Neural crest cell (in vitro differentiated cells): Measurements from ENCODE around the gene ACTRT2. TPM values are rescaled to one million over a fixed set of nuclear protein-coding genes. Genes with fewer than 3 reads are reported as not detected.

Experiments
- DNase-seq: peaks from one replicate; pipeline ENCODE4 v3.0.0; 2021; ENCODE audit warnings: low read depth, mixed read lengths, low spot score
- H3K27ac Mint-ChIP-seq: one replicate; pipeline ENCODE4 v1.8.0; 2021; ENCODE audit warnings: mild to moderate bottlenecking, mixed read lengths; ENCODE audit not compliant: unreplicated experiment
- H3K27me3 Mint-ChIP-seq: 2 replicates; pipeline ENCODE4 v1.8.0; 2021; ENCODE audit warnings: low read depth, mild to moderate bottlenecking, mixed read lengths
- H3K36me3 Mint-ChIP-seq: 2 replicates; pipeline ENCODE4 v1.8.0; 2021; ENCODE audit warnings: low read depth, mild to moderate bottlenecking, mixed read lengths
- H3K4me1 Mint-ChIP-seq: 2 replicates; pipeline ENCODE4 v1.8.0; 2021; ENCODE audit warnings: mixed read lengths
- H3K4me3 Mint-ChIP-seq: one replicate; pipeline ENCODE4 v1.8.0; 2021; ENCODE audit warnings: mild to moderate bottlenecking, mixed read lengths
- H3K9me3 Mint-ChIP-seq: 2 replicates; pipeline ENCODE4 v1.8.0; 2021; ENCODE audit warnings: mixed read lengths
- CTCF ChIP-seq: fragments of 200-600 bp; sonication (generic); conservative IDR thresholded peaks from 2 replicates; pipeline ENCODE4 v1.5.0; 2021; ENCODE audit warnings: antibody characterized with exemption, mild to moderate bottlenecking
- total RNA-seq: library from RNA; stranded (reverse); gene quantifications from 2 replicates; pipeline ENCODE4 v1.2.1, GENCODE V29; 2021

The ACTRT2 gene
- total RNA-seq, 1 donor from 2014 or later = not detected

- no peak for DNase-seq
- no peaks in the 10 kb centered on the region for H3K27me3 Mint-ChIP-seq
- TF ChIP-seq CTCF = no peak
- no peak overlapping the region for H3K27ac Mint-ChIP-seq
- no peak overlapping the region for H3K4me3 Mint-ChIP-seq
- no peaks in the 10 kb centered on the region for H3K9me3 Mint-ChIP-seq
- H3K4me1 Mint-ChIP-seq = no peaks in the 10 kb centered on the region
- H3K36me3 Mint-ChIP-seq = no peaks in the 10 kb centered on the region
Measured at GRCh38 chr1:2974701-2975301, 46.5 kb upstream of the ACTRT2 start.

- TF ChIP-seq CTCF = no peak
- no peaks in the 10 kb centered on the region for H3K27me3 Mint-ChIP-seq
- no peaks in the 10 kb centered on the region for H3K36me3 Mint-ChIP-seq
- H3K27ac Mint-ChIP-seq = no peak overlapping the region
- DNase-seq = no peak
- H3K4me3 Mint-ChIP-seq = no peak overlapping the region
- H3K4me1 Mint-ChIP-seq = no peaks in the 10 kb centered on the region
- H3K9me3 Mint-ChIP-seq = no peaks in the 10 kb centered on the region
Measured at GRCh38 chr1:2975466-2976179, 45.6 kb upstream of the ACTRT2 start.

- no peak for TF ChIP-seq CTCF
- Mint-ChIP-seq H3K9me3 (no peaks in the 10 kb centered on the region), H3K4me1 (no peaks in the 10 kb centered on the region), H3K27ac (no peak overlapping the region), H3K36me3 (no peaks in the 10 kb centered on the region), H3K27me3 (no peaks in the 10 kb centered on the region), H3K4me3 (no peak overlapping the region)
- no peak for DNase-seq
Measured at GRCh38 chr1:2976180-2976562, 45.1 kb upstream of the ACTRT2 start.

- Mint-ChIP-seq H3K27me3 (no peaks in the 10 kb centered on the region), H3K4me3 (no peak overlapping the region), H3K27ac (no peak overlapping the region), H3K4me1 (no peaks in the 10 kb centered on the region), H3K36me3 (peaks cover 3% of the 10 kb centered on the region), H3K9me3 (no peaks in the 10 kb centered on the region)
- no peak for DNase-seq
- no peak for TF ChIP-seq CTCF
Measured at GRCh38 chr1:2977886-2978611, 43.2 kb upstream of the ACTRT2 start.

- Mint-ChIP-seq H3K36me3 (peaks cover 3% of the 10 kb centered on the region), H3K4me3 (no peak overlapping the region), H3K9me3 (no peaks in the 10 kb centered on the region), H3K27ac (no peak overlapping the region), H3K27me3 (no peaks in the 10 kb centered on the region), H3K4me1 (no peaks in the 10 kb centered on the region)
- no peak for DNase-seq
- TF ChIP-seq CTCF = no peak
Measured at GRCh38 chr1:2978691-2979190, 42.5 kb upstream of the ACTRT2 start.
